SK-N-SH (cell line): ENCODE data around the gene PPP2R1A. TPM values are rescaled to one million over a fixed set of nuclear protein-coding genes. Genes with fewer than 3 reads are reported as not detected.
A peak's percentile ranks its signal among the peaks of the same experiment; 100 is the strongest.

Experiments
- CTCF ChIA-PET: fragments of 300-600, 350-600 bp; formaldehyde crosslinking; extraction: SDS; loops from one replicate; lab custom pipeline; 2021; lab: Yijun Ruan, JAX
- POLR2A ChIA-PET: fragments of 350-600 bp; sonication (Branson Sonifier 250); formaldehyde crosslinking; extraction: SDS; loops from one replicate; lab custom pipeline; 2020; ENCODE audit warnings: antibody characterized with exemption, inconsistent platforms; lab: Yijun Ruan, JAX
- DNase-seq: peaks from one replicate; pipeline ENCODE4 v3.0.0; 2012
- H2AFZ ChIP-seq: fragments of 200-600 bp; sonication (generic); 2 replicates; pipeline ENCODE4 v1.8.1; 2016; ENCODE audit warnings: antibody characterized with exemption, mild to moderate bottlenecking, low read depth
- H3F3A ChIP-seq: fragments of 200-600 bp; sonication (generic); replicated peaks from 2 replicates; pipeline ENCODE3; 2016; ENCODE audit warnings: antibody characterized with exemption, mild to moderate bottlenecking; ENCODE audit not compliant: insufficient read depth
- H3K27ac ChIP-seq, 2 experiments: fragments of 200-500 bp in 1 of 2; fragments of 200-600 bp in 1 of 2; sonication (Bioruptor generic) in 1 of 2; sonication (generic), shearing (Covaris generic) in 1 of 2; 2 replicates each; pipeline versions ENCODE4 v1.5.1 to v1.6.1; 2014 to 2016; ENCODE audit warnings: low read depth in 2 of 2, inconsistent platforms in 1 of 2, low read length in 1 of 2, mild to moderate bottlenecking in 1 of 2, mixed read lengths in 1 of 2
- H3K27me3 ChIP-seq: fragments of 200-600 bp; sonication (generic), shearing (Covaris generic); 2 replicates; pipeline ENCODE4 v1.6.1; 2016; ENCODE audit warnings: mixed run types; ENCODE audit not compliant: insufficient read depth
- H3K36me3 ChIP-seq, 2 experiments: fragments of 200-500 bp in 1 of 2; fragments of 200-600 bp in 1 of 2; sonication (Bioruptor generic) in 1 of 2; sonication (generic) in 1 of 2; replicated peaks in 1 of 2; 2 replicates each; pipeline versions ENCODE3 to v1.5.1; 2014 to 2016; ENCODE audit warnings: low read length in 1 of 2, mild to moderate bottlenecking in 1 of 2; ENCODE audit not compliant: insufficient read depth in 2 of 2, control insufficient read depth in 1 of 2
- H3K4me1 ChIP-seq, 2 experiments: fragments of 200-500 bp in 1 of 2; fragments of 200-600 bp in 1 of 2; sonication (Bioruptor generic) in 1 of 2; sonication (generic), shearing (Covaris generic) in 1 of 2; 2 replicates each; pipeline versions ENCODE4 v1.5.1 to v1.6.1; 2014 to 2016; ENCODE audit warnings: low read depth in 1 of 2, low read length in 1 of 2, mixed run types in 1 of 2; ENCODE audit not compliant: insufficient read depth in 2 of 2, control insufficient read depth in 1 of 2
- H3K4me2 ChIP-seq: fragments of 200-600 bp; sonication (generic), shearing (Covaris generic); 2 replicates; pipeline ENCODE4 v1.6.1; 2017; ENCODE audit warnings: mixed run types
- H3K4me3 ChIP-seq, 2 experiments: fragments of 200-500 bp in 1 of 2; fragments of 200-600 bp in 1 of 2; sonication (Bioruptor generic) in 1 of 2; sonication (generic), shearing (Covaris generic) in 1 of 2; 2 replicates each; pipeline versions ENCODE4 v1.5.1 to v1.8.1; 2014 to 2016; ENCODE audit warnings: low read depth in 2 of 2, inconsistent platforms in 1 of 2, low read length in 1 of 2, mild to moderate bottlenecking in 1 of 2, mixed read lengths in 1 of 2, moderate library complexity in 1 of 2
- H3K79me2 ChIP-seq: fragments of 200-600 bp; sonication (generic); 2 replicates; pipeline ENCODE4 v1.8.1; 2017; ENCODE audit warnings: mild to moderate bottlenecking; ENCODE audit not compliant: insufficient read depth
- H3K9ac ChIP-seq: fragments of 200-600 bp; sonication (generic); 2 replicates; pipeline ENCODE4 v1.6.1; 2017; ENCODE audit warnings: mixed run types
- H3K9me2 ChIP-seq: fragments of 200-600 bp; sonication (generic); 2 replicates; pipeline ENCODE4 v1.6.1; 2017; ENCODE audit warnings: mixed run types
- H3K9me3 ChIP-seq: fragments of 200-600 bp; sonication (generic); 2 replicates; pipeline ENCODE4 v1.6.1; 2017; ENCODE audit warnings: mixed run types, mild to moderate bottlenecking, moderate library complexity
- H4K20me1 ChIP-seq: fragments of 200-600 bp; sonication (generic); 2 replicates; pipeline ENCODE4 v1.6.1; 2017; ENCODE audit warnings: mild to moderate bottlenecking, mixed run types; ENCODE audit not compliant: insufficient read depth
- FOXJ3 ChIP-seq: sonication (generic); formaldehyde crosslinking; IDR thresholded peaks from 2 replicates; pipeline ENCODE4 v1.5.1; 2020; ENCODE audit warnings: mild to moderate bottlenecking, missing genetic modification reagents
- NRF1 ChIP-seq: IDR thresholded peaks from 2 replicates; pipeline ENCODE4 v1.6.1; 2012; ENCODE audit warnings: low read depth, mild to moderate bottlenecking, low read length
- RAD21 ChIP-seq: IDR thresholded peaks from 2 replicates; pipeline ENCODE4 v1.6.1; 2012; ENCODE audit warnings: mild to moderate bottlenecking, low read length
- RXRA ChIP-seq: IDR thresholded peaks from 2 replicates; pipeline ENCODE4 v1.4.0; 2012; ENCODE audit warnings: low read depth, mild to moderate bottlenecking, borderline replicate concordance
- SMC3 ChIP-seq: IDR thresholded peaks from 2 replicates; pipeline ENCODE4 v1.6.1; 2012; ENCODE audit warnings: low read depth, low read length, improper control_type of control experiment
- WGBS: methylation state at CpG from one replicate; pipeline ENCODE4 v1.1.6; 2017; ENCODE audit warnings: low lambda C conversion rate; 5-methylcytosine and 5-hydroxymethylcytosine counted together
- polyA plus RNA-seq, 3 experiments: library from polyadenylated mRNA; depleted of rRNA; stranded (reverse); fragments of >200 nt; gene quantifications; 2 replicates each; pipeline ENCODE4 v1.2.3, GENCODE V29; 2012
- TF ChIP-seq, protein P1 (sequence below): fragments of 200-600 bp; sonication (generic); IDR thresholded peaks from 2 replicates; pipeline ENCODE4 v1.6.1; 2017; ENCODE audit warnings: antibody characterized with exemption, mild to moderate bottlenecking, moderate library complexity
- TF ChIP-seq, protein P2 (sequence below): IDR thresholded peaks from 2 replicates; pipeline ENCODE4 v1.4.0; 2012; ENCODE audit warnings: low read depth, borderline replicate concordance
- TF ChIP-seq, protein P3 (sequence below): IDR thresholded peaks from 2 replicates; pipeline ENCODE4 v1.4.0; 2012; ENCODE audit warnings: low read depth

PPP2R1A gene
- polyA plus RNA-seq, 1 of the 3 experiments (the other 2 are of a cell fraction) = 163 TPM

DNA sequence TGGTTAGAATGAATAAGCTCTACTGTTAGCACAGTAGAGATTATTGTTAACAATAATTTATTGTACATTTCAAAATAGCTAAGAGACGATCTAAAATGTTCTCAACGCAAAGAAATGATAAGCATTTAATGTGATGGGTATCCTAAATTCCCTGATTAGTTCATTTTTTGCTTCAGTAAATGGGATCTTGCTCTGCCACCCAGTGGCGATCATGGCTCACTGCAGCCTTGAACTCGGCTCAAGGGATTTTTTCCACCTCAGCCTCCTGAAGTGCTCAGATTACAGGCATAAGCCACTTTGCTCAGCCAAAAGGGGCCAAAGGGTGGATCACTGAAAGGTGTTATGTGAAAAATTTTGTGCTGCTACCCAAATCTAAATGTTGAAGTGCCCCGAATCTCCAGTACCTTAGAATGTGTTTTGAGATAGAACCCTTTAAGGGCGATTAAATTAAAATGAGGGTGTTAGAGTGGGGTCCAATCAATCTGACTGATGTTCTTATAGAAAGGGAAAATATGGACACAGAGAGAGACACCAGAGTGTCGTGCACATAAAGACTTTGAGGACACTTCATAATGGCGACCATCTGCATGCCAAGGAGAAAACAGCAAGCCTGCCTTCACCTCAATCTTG lies 48.0 kb downstream of the PPP2R1A start:
- no peaks in the 10 kb centered on the region for H3K9me3 ChIP-seq
- TF ChIP-seq RAD21 = peak; percentile 92
- no peak for TF ChIP-seq RXRA
- peak; percentile 76 for TF ChIP-seq SMC3
- TF ChIP-seq, protein P1, sequence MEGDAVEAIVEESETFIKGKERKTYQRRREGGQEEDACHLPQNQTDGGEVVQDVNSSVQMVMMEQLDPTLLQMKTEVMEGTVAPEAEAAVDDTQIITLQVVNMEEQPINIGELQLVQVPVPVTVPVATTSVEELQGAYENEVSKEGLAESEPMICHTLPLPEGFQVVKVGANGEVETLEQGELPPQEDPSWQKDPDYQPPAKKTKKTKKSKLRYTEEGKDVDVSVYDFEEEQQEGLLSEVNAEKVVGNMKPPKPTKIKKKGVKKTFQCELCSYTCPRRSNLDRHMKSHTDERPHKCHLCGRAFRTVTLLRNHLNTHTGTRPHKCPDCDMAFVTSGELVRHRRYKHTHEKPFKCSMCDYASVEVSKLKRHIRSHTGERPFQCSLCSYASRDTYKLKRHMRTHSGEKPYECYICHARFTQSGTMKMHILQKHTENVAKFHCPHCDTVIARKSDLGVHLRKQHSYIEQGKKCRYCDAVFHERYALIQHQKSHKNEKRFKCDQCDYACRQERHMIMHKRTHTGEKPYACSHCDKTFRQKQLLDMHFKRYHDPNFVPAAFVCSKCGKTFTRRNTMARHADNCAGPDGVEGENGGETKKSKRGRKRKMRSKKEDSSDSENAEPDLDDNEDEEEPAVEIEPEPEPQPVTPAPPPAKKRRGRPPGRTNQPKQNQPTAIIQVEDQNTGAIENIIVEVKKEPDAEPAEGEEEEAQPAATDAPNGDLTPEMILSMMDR = peak; percentile 92
- H3K4me1 ChIP-seq = no peaks in the 10 kb centered on the region
- H3K79me2 ChIP-seq = no peaks in the 10 kb centered on the region
- CTCF ChIA-PET = interaction anchor here (0.8 to 1.9 kb wide), 20 partner anchors 9 to 108 kb away, joined by 3 to 20 read pairs (median 4); partner anchors contain the start of genes ZNF616 and ZNF836
- peaks cover 6% of the 10 kb centered on the region for H3F3A ChIP-seq
- H3K9ac ChIP-seq = no peak overlapping the region
- H3K4me2 ChIP-seq = no peak overlapping the region
- no peak overlapping the region for H3K27ac ChIP-seq
- H2AFZ ChIP-seq = no peak overlapping the region
- POLR2A ChIA-PET = no interaction called here
- H3K9me2 ChIP-seq = no peaks in the 10 kb centered on the region
- H3K4me3 ChIP-seq = no peak overlapping the region; a peak in 1 of 4 replicates
- no peaks in the 10 kb centered on the region for H4K20me1 ChIP-seq
- peaks cover 0 to 7% of the 10 kb centered on the region in 2 experiments for H3K36me3 ChIP-seq
- peak; percentile 44 for DNase-seq
- no peaks in the 10 kb centered on the region for H3K27me3 ChIP-seq
- WGBS = 13% methylated on average over 8 of the region's 8 CpGs

DNA sequence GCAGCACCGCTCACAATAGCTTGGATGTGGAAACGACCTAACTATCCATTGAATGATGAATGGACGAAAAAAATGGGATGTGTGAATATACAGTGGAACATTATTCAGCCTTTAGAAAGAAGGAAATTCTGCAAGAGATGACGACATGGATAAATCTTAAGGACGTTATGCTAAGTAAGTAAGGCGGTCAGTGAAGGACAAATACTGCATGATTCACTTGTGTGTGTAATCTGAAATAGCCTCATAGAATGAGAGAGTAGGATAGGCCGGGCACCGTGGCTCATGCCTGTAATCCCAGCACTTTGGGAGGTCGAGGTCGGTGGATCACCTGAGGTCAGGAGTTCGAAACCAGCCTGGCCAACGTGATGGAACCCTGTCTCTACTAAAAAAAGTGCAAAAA lies 54.2 kb downstream of the PPP2R1A start:
- no peak overlapping the region for H3K4me2 ChIP-seq
- WGBS = 37% methylated on average over 12 of the region's 12 CpGs
- no peak overlapping the region for H2AFZ ChIP-seq
- ChIA-PET POLR2A (no interaction called here), CTCF (interaction anchor here (1.7 kb wide), 1 partner anchor 15 kb away, joined by 4 read pairs; no protein-coding TSS in a partner anchor)
- no peaks in the 10 kb centered on the region for H4K20me1 ChIP-seq
- H3K79me2 ChIP-seq = no peaks in the 10 kb centered on the region
- TF ChIP-seq NRF1 (no peak), FOXJ3 (CRISPR knock-in tag) (no peak)
- TF ChIP-seq, protein P2, sequence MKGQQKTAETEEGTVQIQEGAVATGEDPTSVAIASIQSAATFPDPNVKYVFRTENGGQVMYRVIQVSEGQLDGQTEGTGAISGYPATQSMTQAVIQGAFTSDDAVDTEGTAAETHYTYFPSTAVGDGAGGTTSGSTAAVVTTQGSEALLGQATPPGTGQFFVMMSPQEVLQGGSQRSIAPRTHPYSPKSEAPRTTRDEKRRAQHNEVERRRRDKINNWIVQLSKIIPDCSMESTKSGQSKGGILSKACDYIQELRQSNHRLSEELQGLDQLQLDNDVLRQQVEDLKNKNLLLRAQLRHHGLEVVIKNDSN = no peak
- TF ChIP-seq, protein P3, sequence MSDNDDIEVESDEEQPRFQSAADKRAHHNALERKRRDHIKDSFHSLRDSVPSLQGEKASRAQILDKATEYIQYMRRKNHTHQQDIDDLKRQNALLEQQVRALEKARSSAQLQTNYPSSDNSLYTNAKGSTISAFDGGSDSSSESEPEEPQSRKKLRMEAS = no peak
- no peaks in the 10 kb centered on the region for H3K9me2 ChIP-seq
- H3K4me1 ChIP-seq = no peaks in the 10 kb centered on the region
- no peak overlapping the region for H3K4me3 ChIP-seq
- H3K27me3 ChIP-seq = no peaks in the 10 kb centered on the region
- DNase-seq = no peak
- H3K27ac ChIP-seq = no peak overlapping the region
- no peak overlapping the region for H3K9ac ChIP-seq
- no peaks in the 10 kb centered on the region for H3K36me3 ChIP-seq
- H3K9me3 ChIP-seq = no peaks in the 10 kb centered on the region
- H3F3A ChIP-seq = no peaks in the 10 kb centered on the region
